Endodermal cell (in vitro differentiated cells): ENCODE data around the gene MCF2L2. TPM values are rescaled to one million over a fixed set of nuclear protein-coding genes. Genes with fewer than 3 reads are reported as not detected.

Source experiments
- DNase-seq: peaks from one replicate; pipeline ENCODE4 v3.0.0-alpha.2; 2017
- H3K27ac ChIP-seq: 2 replicates; pipeline ENCODE4 v1.5.1; 2013; ENCODE audit warnings: mild to moderate bottlenecking, low read depth, low read length, moderate library complexity
- H3K27me3 ChIP-seq: 2 replicates; pipeline ENCODE4 v1.6.1; 2013; ENCODE audit warnings: mild to moderate bottlenecking, low read length, moderate library complexity; ENCODE audit not compliant: insufficient read depth, control insufficient read depth, poor library complexity, severe bottlenecking
- H3K36me3 ChIP-seq: 2 replicates; pipeline ENCODE4 v1.7.0; 2013; ENCODE audit warnings: mild to moderate bottlenecking, low read length, moderate library complexity; ENCODE audit not compliant: control insufficient read depth, insufficient read depth
- H3K4me1 ChIP-seq: one replicate; pipeline ENCODE4 v1.7.0; 2013; ENCODE audit warnings: low read length; ENCODE audit not compliant: control insufficient read depth, insufficient read depth
- H3K4me3 ChIP-seq: 2 replicates; pipeline ENCODE4 v1.5.1; 2013; ENCODE audit warnings: mild to moderate bottlenecking, low read length, moderate library complexity
- H3K9ac ChIP-seq: 2 replicates; pipeline ENCODE4 v1.6.1; 2013; ENCODE audit warnings: mild to moderate bottlenecking, low read length, moderate library complexity; ENCODE audit not compliant: poor library complexity, severe bottlenecking; ENCODE audit errors: extremely low read depth
- H3K9me3 ChIP-seq: 2 replicates; pipeline ENCODE4 v1.6.1; 2013; ENCODE audit warnings: mild to moderate bottlenecking, low read length, moderate library complexity; ENCODE audit not compliant: control insufficient read depth
- H3K27ac Mint-ChIP-seq: 2 replicates; pipeline ENCODE4 v1.8.0; 2020; ENCODE audit warnings: mixed read lengths
- H3K27me3 Mint-ChIP-seq: 2 replicates; pipeline ENCODE4 v1.8.0; 2021; ENCODE audit warnings: mild to moderate bottlenecking, mixed read lengths; ENCODE audit not compliant: insufficient read depth
- H3K36me3 Mint-ChIP-seq: 2 replicates; pipeline ENCODE4 v1.8.0; 2020; ENCODE audit warnings: low read depth, mixed read lengths
- H3K4me1 Mint-ChIP-seq: 2 replicates; pipeline ENCODE4 v1.8.0; 2020; ENCODE audit warnings: mixed read lengths
- H3K4me3 Mint-ChIP-seq: 2 replicates; pipeline ENCODE4 v1.8.0; 2020; ENCODE audit warnings: mild to moderate bottlenecking, moderate library complexity, mixed read lengths
- H3K9me3 Mint-ChIP-seq: 2 replicates; pipeline ENCODE4 v1.8.0; 2020; ENCODE audit warnings: mild to moderate bottlenecking, mixed read lengths
- CTCF ChIP-seq: fragments of 200-600 bp; sonication (generic); conservative IDR thresholded peaks from 2 replicates; pipeline ENCODE4 v1.5.0; 2021; ENCODE audit warnings: antibody characterized with exemption, mild to moderate bottlenecking
- WGBS, 2 experiments: methylation state at CpG; one replicate each; pipeline versions ENCODE4 v1.1.5 to v1.1.7; 2013; ENCODE audit warnings: missing lambda C conversion rate in 2 of 2, mixed read lengths in 1 of 2; ENCODE audit not compliant: insufficient coverage in 1 of 2, insufficient read length in 1 of 2; 5-methylcytosine and 5-hydroxymethylcytosine counted together
- total RNA-seq, 2 donors: library from RNA; stranded (reverse); fragmentation: NEBNext Ultra II Directional in 1 of 2; extraction: Animal tissue kit (Norgen Biotek cat#: 25700) in 1 of 2; gene quantifications; 2 replicates in 1 of 2; 3 replicates in 1 of 2; pipeline ENCODE4 v1.2.1, GENCODE V29; 2021

Gene MCF2L2
- total RNA-seq, 2 donors from 2014 or later, result 72.6 to 86.5 TPM

- H3K27ac ChIP-seq, result no peak overlapping the region
- no peaks in the 10 kb centered on the region for H3K27me3 ChIP-seq
- Mint-ChIP-seq H3K4me3 (no peak overlapping the region), H3K27ac (no peak overlapping the region), H3K27me3 (no peaks in the 10 kb centered on the region), H3K9me3 (no peaks in the 10 kb centered on the region), H3K36me3 (peaks cover 59% of the 10 kb centered on the region), H3K4me1 (peaks cover 5% of the 10 kb centered on the region)
- H3K9me3 ChIP-seq, result no peaks in the 10 kb centered on the region
- no peak for TF ChIP-seq CTCF
- H3K9ac ChIP-seq, result no peak overlapping the region
- 94 to 96% methylated on average over 5 of the region's 5 CpGs for WGBS, 2 experiments
- H3K36me3 ChIP-seq, result peaks cover 92% of the 10 kb centered on the region
- H3K4me3 ChIP-seq, result no peak overlapping the region
- H3K4me1 ChIP-seq, result no peaks in the 10 kb centered on the region
- no peak for DNase-seq
Measured at GRCh38 chr3:183274609-183275008, 153.8 kb downstream of the MCF2L2 start.

GRCh38 chr3:183272791-183273190 is 155.6 kb downstream of the MCF2L2 start:
- Mint-ChIP-seq H3K36me3 (peaks cover 49% of the 10 kb centered on the region), H3K27me3 (no peaks in the 10 kb centered on the region)
- H3K27ac ChIP-seq, result no peak overlapping the region

GRCh38 chr3:183272142-183272541 is 156.3 kb downstream of the MCF2L2 start:
- H3K27ac ChIP-seq, result no peak overlapping the region
- H3K4me1 Mint-ChIP-seq, result peaks cover 28% of the 10 kb centered on the region
- H3K36me3 Mint-ChIP-seq, result peaks cover 54% of the 10 kb centered on the region

More at GRCh38 chr3:183272791-183273190, 155.6 kb downstream of the MCF2L2 start:
- Mint-ChIP-seq H3K4me1 (peaks cover 23% of the 10 kb centered on the region), H3K9me3 (no peaks in the 10 kb centered on the region), H3K27ac (no peak overlapping the region), H3K4me3 (no peak overlapping the region)
- DNase-seq, result no peak
- H3K36me3 ChIP-seq, result peaks cover 95% of the 10 kb centered on the region
- H3K4me1 ChIP-seq, result peaks cover 7% of the 10 kb centered on the region
- H3K27me3 ChIP-seq, result no peaks in the 10 kb centered on the region
- no peak overlapping the region for H3K9ac ChIP-seq
- H3K9me3 ChIP-seq, result no peaks in the 10 kb centered on the region
- no peak for TF ChIP-seq CTCF
- no peak overlapping the region for H3K4me3 ChIP-seq

More at GRCh38 chr3:183272142-183272541, 156.3 kb downstream of the MCF2L2 start:
- Mint-ChIP-seq H3K4me3 (no peak overlapping the region), H3K27ac (no peak overlapping the region), H3K9me3 (no peaks in the 10 kb centered on the region), H3K27me3 (no peaks in the 10 kb centered on the region)
- peaks cover 99% of the 10 kb centered on the region for H3K36me3 ChIP-seq
- H3K9me3 ChIP-seq, result no peaks in the 10 kb centered on the region
- no peak for TF ChIP-seq CTCF
- no peak overlapping the region for H3K4me3 ChIP-seq
- no peak for DNase-seq
- H3K4me1 ChIP-seq, result peaks cover 7% of the 10 kb centered on the region
- H3K27me3 ChIP-seq, result no peaks in the 10 kb centered on the region
- H3K9ac ChIP-seq, result no peak overlapping the region
- 97% methylated on average over 3 of the region's 3 CpGs; no CpG with 5 or more reads in 1 of the 2 experiments for WGBS, 2 experiments
